ENCODE results near the gene ETFDH.
"Not testable (repeated sequence)": the region's sequence is repeated elsewhere in the genome, so short reads cannot be mapped to it uniquely, and the experiment has no call there.

ETFDH gene

GRCh38 chr4:158681629-158682028 lies 9.5 kb downstream of the ETFDH start:
- DNase-seq (ENCODE audit: low spot score): no peak

GRCh38 chr4:158682066-158682465 lies 10.0 kb downstream of the ETFDH start:
- no peak for DNase-seq (ENCODE audit: low spot score)

GRCh38 chr4:158688813-158689212 lies 16.7 kb downstream of the ETFDH start:
- DNase-seq (ENCODE audit: low spot score): no peak

- no peak for DNase-seq (ENCODE audit: low spot score)
Observed at GRCh38 chr4:158704274-158704673, 32.2 kb downstream of the ETFDH start.

GRCh38 chr4:158710814-158711213 lies 38.7 kb downstream of the ETFDH start:
- no peak for DNase-seq (ENCODE audit: low spot score)

GRCh38 chr4:158712622-158713021 lies 40.5 kb downstream of the ETFDH start:
- not testable (repeated sequence) for DNase-seq (ENCODE audit: low spot score)

GRCh38 chr4:158714937-158715336 lies 42.8 kb downstream of the ETFDH start:
- DNase-seq (ENCODE audit: low spot score): no peak

GRCh38 chr4:158715802-158716201 lies 43.7 kb downstream of the ETFDH start:
- no peak for DNase-seq (ENCODE audit: low spot score)

- DNase-seq (ENCODE audit: low spot score): no peak
Observed at GRCh38 chr4:158721680-158722079, 49.6 kb downstream of the ETFDH start.

GRCh38 chr4:158722291-158722916 lies 50.3 kb downstream of the ETFDH start:
- peak; percentile 20 for DNase-seq (ENCODE audit: low spot score)

GRCh38 chr4:158722917-158723793 lies 51.1 kb downstream of the ETFDH start, which contains the start of gene PPID:
TSS of gene PPID (minus strand) at chr4:158723396. CDS start at chr4:158723288, 108 bp downstream.
- peak; percentile 88 for DNase-seq (ENCODE audit: low spot score)

GRCh38 chr4:158724637-158725036 lies 52.5 kb downstream of the ETFDH start:
- DNase-seq (ENCODE audit: low spot score): peak; percentile 56

- DNase-seq (ENCODE audit: low spot score): peak; percentile 18
Observed at GRCh38 chr4:158726633-158727032, 54.5 kb downstream of the ETFDH start.

GRCh38 chr4:158728236-158728635 lies 56.1 kb downstream of the ETFDH start:
- peak; percentile 37 for DNase-seq (ENCODE audit: low spot score)

- peak; percentile 76 for DNase-seq (ENCODE audit: low spot score)
Observed at GRCh38 chr4:158729716-158730559, 57.8 kb downstream of the ETFDH start.

GRCh38 chr4:158738866-158739265 lies 66.8 kb downstream of the ETFDH start:
- DNase-seq (ENCODE audit: low spot score): no peak

- no peak for DNase-seq (ENCODE audit: low spot score)
Observed at GRCh38 chr4:158739600-158739999, 67.5 kb downstream of the ETFDH start.

- no peak for DNase-seq (ENCODE audit: low spot score)
Observed at GRCh38 chr4:158741326-158742021, 69.4 kb downstream of the ETFDH start.

- DNase-seq (ENCODE audit: low spot score): not testable (repeated sequence)
Observed at GRCh38 chr4:158746537-158746936, 74.4 kb downstream of the ETFDH start.

- DNase-seq (ENCODE audit: low spot score): no peak
Observed at GRCh38 chr4:158750379-158750778, 78.3 kb downstream of the ETFDH start.

- DNase-seq (ENCODE audit: low spot score): no peak
Observed at GRCh38 chr4:158754385-158755180, 82.5 kb downstream of the ETFDH start.
